Neural cell (in vitro differentiated cells): Measurements from ENCODE around the gene NAGLU.

Experiments
- CTCF ChIP-seq: fragments of 450-650 bp; IDR thresholded peaks from 2 replicates; pipeline ENCODE4 v1.5.1; 2014; ENCODE audit warnings: antibody characterized with exemption, mild to moderate bottlenecking, moderate library complexity; ENCODE audit not compliant: poor library complexity, severe bottlenecking
- EZH2 ChIP-seq: fragments of 200-600, 300-800 bp; shearing (Covaris generic), sonication (generic); IDR thresholded peaks from 2 replicates; pipeline ENCODE4 v1.6.1; 2014; ENCODE audit warnings: antibody characterized with exemption, low read length, borderline replicate concordance, mild to moderate bottlenecking; ENCODE audit not compliant: insufficient read depth, poor library complexity, severe bottlenecking
- MXI1 ChIP-seq: fragments of 450-650 bp; conservative IDR thresholded peaks from 2 replicates; pipeline ENCODE4 v1.6.1; 2014; ENCODE audit warnings: antibody characterized with exemption, mild to moderate bottlenecking; ENCODE audit not compliant: poor library complexity, severe bottlenecking
- POLR2AphosphoS5 ChIP-seq: IDR thresholded peaks from 2 replicates; pipeline ENCODE4 v1.6.1; 2012
- SMC3 ChIP-seq: fragments of 450-650 bp; conservative IDR thresholded peaks from 2 replicates; pipeline ENCODE4 v1.6.1; 2014; ENCODE audit warnings: antibody characterized with exemption, mild to moderate bottlenecking, moderate library complexity; ENCODE audit not compliant: poor library complexity

GRCh38 chr17:42525221-42525620 lies 10.8 kb upstream of the NAGLU start:
- TF ChIP-seq MXI1 (no peak), CTCF (no peak), POLR2AphosphoS5 (no peak), EZH2 (no peak), SMC3 (no peak)
